SK-N-SH treated with all-trans-retinoic acid at 6 μM for 48 hours (cell line): ENCODE measurements around the gene CDC5L.
A peak's percentile ranks its signal among the peaks of the same experiment; 100 is the strongest.

Experiments used
- ATAC-seq: fragments of 200-7000 bp; cut with Tn5 transposase; 3 replicates; pipeline ENCODE4 v1.9.1; 2020; ENCODE audit warnings: mild to moderate bottlenecking, moderate library complexity
- ARNTL ChIP-seq: fragments of 450-650 bp; formaldehyde crosslinking; IDR thresholded peaks from 2 replicates; pipeline ENCODE4 v1.5.0; 2020; ENCODE audit warnings: low read depth, mild to moderate bottlenecking, moderate library complexity, borderline replicate concordance
- CSDC2 ChIP-seq: fragments of 250-450 bp; sonication (Bioruptor Pico); IDR thresholded peaks from 2 replicates; pipeline ENCODE4 v1.5.0; 2020; ENCODE audit warnings: mild to moderate bottlenecking, moderate library complexity
- ESRRG ChIP-seq: fragments of 250-450 bp; sonication (Bioruptor Pico); IDR thresholded peaks from 2 replicates; pipeline ENCODE4 v1.6.1; 2021; ENCODE audit warnings: mild to moderate bottlenecking
- GLIS3 ChIP-seq: fragments of 250-450 bp; sonication (Bioruptor Pico); IDR thresholded peaks from 2 replicates; pipeline ENCODE4 v1.5.0; 2020; ENCODE audit warnings: mild to moderate bottlenecking, moderate library complexity
- ISL1 ChIP-seq: fragments of 250-450 bp; sonication (Bioruptor Pico); IDR thresholded peaks from 2 replicates; pipeline ENCODE4 v2.1.2; 2022; ENCODE audit warnings: mild to moderate bottlenecking, moderate library complexity
- OSR1 ChIP-seq: fragments of 250-450 bp; sonication (Bioruptor Pico); IDR thresholded peaks from 2 replicates; pipeline ENCODE4 v1.8.0; 2022; ENCODE audit warnings: moderate library complexity, mild to moderate bottlenecking, inconsistent platforms
- PPARA ChIP-seq: fragments of 250-450 bp; sonication (Bioruptor Pico); IDR thresholded peaks from 2 replicates; pipeline ENCODE4 v1.5.0; 2020; ENCODE audit warnings: mild to moderate bottlenecking, borderline replicate concordance
- RARB ChIP-seq: fragments of 250-450 bp; sonication (Bioruptor Pico); IDR thresholded peaks from 2 replicates; pipeline ENCODE4 v1.8.0; 2021; ENCODE audit warnings: mild to moderate bottlenecking, moderate library complexity
- SNAI2 ChIP-seq: fragments of 250-450 bp; sonication (Bioruptor Pico); IDR thresholded peaks from 2 replicates; pipeline ENCODE4 v1.5.0; 2020; ENCODE audit warnings: mild to moderate bottlenecking, moderate library complexity
- TCF4 ChIP-seq: fragments of 250-450 bp; sonication (Bioruptor Pico); IDR thresholded peaks from 2 replicates; pipeline ENCODE4 v1.8.0; 2021; ENCODE audit warnings: mild to moderate bottlenecking, moderate library complexity, borderline replicate concordance
- TOX ChIP-seq: fragments of 250-450 bp; sonication (Bioruptor Pico); IDR thresholded peaks from 2 replicates; pipeline ENCODE4 v1.8.0; 2021; ENCODE audit warnings: mild to moderate bottlenecking, moderate library complexity, borderline replicate concordance
- ZFP30 ChIP-seq: fragments of 450-650 bp; formaldehyde crosslinking; IDR thresholded peaks from 2 replicates; pipeline ENCODE4 v1.5.0; 2022; ENCODE audit warnings: mild to moderate bottlenecking, moderate library complexity
- ZNF565 ChIP-seq: fragments of 450-650 bp; formaldehyde crosslinking; conservative IDR thresholded peaks from 2 replicates; pipeline ENCODE4 v1.5.0; 2020; ENCODE audit warnings: low read depth, mild to moderate bottlenecking, moderate library complexity
- ZNF8 ChIP-seq: fragments of 450-650 bp; formaldehyde crosslinking; IDR thresholded peaks from 2 replicates; pipeline ENCODE4 v1.5.0; 2020; ENCODE audit warnings: mild to moderate bottlenecking, moderate library complexity
- TF ChIP-seq, protein P1 (sequence below): fragments of 250-450 bp; sonication (Bioruptor Pico); IDR thresholded peaks from 2 replicates; pipeline ENCODE4 v1.5.1; 2021; ENCODE audit warnings: mild to moderate bottlenecking, moderate library complexity
- TF ChIP-seq, protein P2 (sequence below): fragments of 250-450 bp; sonication (Bioruptor Pico); IDR thresholded peaks from 2 replicates; pipeline ENCODE4 v1.5.1; 2020; ENCODE audit warnings: low read depth, mild to moderate bottlenecking, moderate library complexity
- TF ChIP-seq, protein P3 (sequence below): fragments of 250-450 bp; sonication (Bioruptor Pico); IDR thresholded peaks from 2 replicates; pipeline ENCODE4 v1.8.0; 2021; ENCODE audit warnings: low read depth, mild to moderate bottlenecking, moderate library complexity, borderline replicate concordance
- TF ChIP-seq, protein P4 (sequence below): fragments of 250-450 bp; sonication (Bioruptor Pico); IDR thresholded peaks from 2 replicates; pipeline ENCODE4 v1.8.0; 2020; ENCODE audit warnings: mild to moderate bottlenecking, moderate library complexity, borderline replicate concordance

CDC5L gene

DNA sequence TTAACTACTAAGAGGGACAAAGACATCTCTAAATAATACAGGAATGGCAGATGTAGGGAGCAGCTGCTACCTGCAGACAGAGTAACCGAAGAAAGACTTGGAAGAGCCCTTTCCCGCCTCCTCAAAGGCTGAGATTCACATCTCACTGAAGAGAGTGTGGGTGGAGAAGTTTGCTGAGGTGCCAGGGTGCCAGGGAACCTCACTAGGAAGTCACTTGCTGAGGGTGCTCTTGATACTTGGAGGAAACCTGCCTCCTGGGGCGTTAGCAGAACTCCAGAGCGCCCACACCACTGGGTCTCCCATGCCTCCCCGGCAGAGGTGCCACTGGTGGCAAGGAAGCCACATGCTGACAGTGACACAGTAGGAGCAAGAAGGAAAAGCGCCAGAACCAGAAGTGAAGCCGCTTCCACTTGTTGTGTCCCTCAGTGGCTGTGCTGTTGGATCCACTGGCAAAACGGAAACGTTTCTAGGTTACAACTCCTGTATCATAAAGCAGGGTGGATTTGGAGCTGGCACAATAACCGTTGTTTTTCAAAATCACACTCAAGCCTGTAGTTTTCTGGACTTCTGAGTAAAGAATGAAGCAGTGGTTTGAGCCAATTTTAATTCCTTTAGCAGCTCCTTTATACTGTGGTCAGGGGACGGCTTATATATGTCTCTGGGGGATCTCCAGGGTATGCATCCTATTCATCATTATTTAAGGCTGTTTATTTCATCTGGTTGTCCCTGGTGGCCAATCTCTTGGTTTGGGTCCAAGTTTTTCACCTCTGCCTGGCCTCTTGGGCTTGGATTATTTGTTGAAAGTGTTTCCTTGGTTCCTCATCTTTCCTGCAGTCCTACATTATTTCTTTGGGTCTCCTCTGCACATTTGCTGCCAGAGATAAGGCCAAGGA lies 64.5 kb downstream of the CDC5L start:
- no peak; the same call in 2 of the 3 replicates for ATAC-seq
- TF ChIP-seq RARB (CRISPR knock-in tag) (no peak), CSDC2 (CRISPR knock-in tag) (no peak), SNAI2 (CRISPR knock-in tag) (no peak), ZNF8 (CRISPR knock-in tag) (no peak)

DNA sequence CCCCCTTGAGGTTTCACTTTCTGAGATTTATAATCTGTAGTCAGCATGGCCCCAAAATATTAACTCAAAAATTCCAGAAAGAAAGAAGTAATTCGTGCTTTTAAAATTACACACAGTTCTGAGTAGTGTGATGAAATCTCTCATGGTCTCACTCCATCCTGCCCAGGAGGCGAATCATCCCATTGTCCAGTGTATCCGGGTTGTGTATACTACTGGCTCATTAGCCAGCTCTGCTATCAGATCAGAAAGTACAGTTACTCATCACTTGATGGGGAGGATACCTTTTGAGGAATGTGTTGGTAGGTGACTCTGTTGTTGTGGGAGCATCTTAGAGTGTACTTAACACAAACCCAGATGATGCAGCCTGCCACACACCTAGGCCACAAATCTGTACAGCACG lies 65.2 kb downstream of the CDC5L start:
- TF ChIP-seq, protein P1, sequence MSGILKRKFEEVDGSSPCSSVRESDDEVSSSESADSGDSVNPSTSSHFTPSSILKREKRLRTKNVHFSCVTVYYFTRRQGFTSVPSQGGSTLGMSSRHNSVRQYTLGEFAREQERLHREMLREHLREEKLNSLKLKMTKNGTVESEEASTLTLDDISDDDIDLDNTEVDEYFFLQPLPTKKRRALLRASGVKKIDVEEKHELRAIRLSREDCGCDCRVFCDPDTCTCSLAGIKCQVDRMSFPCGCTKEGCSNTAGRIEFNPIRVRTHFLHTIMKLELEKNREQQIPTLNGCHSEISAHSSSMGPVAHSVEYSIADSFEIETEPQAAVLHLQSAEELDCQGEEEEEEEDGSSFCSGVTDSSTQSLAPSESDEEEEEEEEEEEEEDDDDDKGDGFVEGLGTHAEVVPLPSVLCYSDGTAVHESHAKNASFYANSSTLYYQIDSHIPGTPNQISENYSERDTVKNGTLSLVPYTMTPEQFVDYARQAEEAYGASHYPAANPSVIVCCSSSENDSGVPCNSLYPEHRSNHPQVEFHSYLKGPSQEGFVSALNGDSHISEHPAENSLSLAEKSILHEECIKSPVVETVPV = no peak
- TF ChIP-seq TCF4 (CRISPR knock-in tag) = no peak
- no peak for TF ChIP-seq ZFP30 (CRISPR knock-in tag)
- TF ChIP-seq ISL1 (CRISPR knock-in tag) = peak; percentile 43; the same call in 1 of the 2 replicates
- peak; percentile 79 for ATAC-seq

DNA sequence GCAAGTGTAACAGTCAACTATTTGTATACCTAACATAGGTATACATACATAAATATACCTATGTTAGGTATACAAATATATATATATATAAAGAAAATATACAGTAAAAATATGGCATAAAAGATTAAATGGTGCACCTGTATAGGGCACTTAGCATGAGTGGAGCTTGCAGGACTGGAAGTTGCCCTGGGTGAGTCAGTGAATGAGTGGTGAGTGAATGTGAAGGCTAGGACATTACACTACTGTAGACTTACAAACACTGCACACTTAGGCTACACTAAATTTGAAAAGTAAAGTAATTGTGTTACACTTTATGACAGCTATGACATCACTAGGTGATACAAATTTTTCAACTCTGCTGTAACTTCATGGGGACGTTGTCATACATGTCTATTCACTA lies 65.6 kb downstream of the CDC5L start:
- TF ChIP-seq, protein P2, sequence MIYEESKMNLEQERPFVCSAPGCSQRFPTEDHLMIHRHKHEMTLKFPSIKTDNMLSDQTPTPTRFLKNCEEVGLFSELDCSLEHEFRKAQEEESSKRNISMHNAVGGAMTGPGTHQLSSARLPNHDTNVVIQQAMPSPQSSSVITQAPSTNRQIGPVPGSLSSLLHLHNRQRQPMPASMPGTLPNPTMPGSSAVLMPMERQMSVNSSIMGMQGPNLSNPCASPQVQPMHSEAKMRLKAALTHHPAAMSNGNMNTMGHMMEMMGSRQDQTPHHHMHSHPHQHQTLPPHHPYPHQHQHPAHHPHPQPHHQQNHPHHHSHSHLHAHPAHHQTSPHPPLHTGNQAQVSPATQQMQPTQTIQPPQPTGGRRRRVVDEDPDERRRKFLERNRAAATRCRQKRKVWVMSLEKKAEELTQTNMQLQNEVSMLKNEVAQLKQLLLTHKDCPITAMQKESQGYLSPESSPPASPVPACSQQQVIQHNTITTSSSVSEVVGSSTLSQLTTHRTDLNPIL (CRISPR knock-in tag) = no peak
- TF ChIP-seq TCF4 (CRISPR knock-in tag) = no peak
- ATAC-seq = no peak

DNA sequence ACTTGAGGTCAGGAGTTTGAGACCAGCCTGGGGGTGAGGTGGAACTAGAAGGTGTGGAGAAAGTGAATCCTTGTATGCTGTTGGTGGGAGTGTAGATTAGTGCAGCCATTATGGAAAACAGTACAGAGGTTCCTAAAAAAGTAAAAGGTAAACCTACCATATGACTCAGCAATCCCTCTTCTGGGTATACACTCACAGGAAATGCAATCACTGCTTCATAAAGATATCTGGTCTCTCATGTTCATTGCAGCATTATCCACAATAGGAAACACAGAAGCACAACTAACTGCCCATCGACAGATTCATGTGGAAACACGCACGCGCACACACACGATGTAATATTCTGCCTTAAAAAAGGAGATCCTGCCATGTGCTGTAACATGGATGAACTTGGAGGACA lies 66.7 kb downstream of the CDC5L start:
- no peak for TF ChIP-seq TCF4 (CRISPR knock-in tag)
- TF ChIP-seq, protein P3, sequence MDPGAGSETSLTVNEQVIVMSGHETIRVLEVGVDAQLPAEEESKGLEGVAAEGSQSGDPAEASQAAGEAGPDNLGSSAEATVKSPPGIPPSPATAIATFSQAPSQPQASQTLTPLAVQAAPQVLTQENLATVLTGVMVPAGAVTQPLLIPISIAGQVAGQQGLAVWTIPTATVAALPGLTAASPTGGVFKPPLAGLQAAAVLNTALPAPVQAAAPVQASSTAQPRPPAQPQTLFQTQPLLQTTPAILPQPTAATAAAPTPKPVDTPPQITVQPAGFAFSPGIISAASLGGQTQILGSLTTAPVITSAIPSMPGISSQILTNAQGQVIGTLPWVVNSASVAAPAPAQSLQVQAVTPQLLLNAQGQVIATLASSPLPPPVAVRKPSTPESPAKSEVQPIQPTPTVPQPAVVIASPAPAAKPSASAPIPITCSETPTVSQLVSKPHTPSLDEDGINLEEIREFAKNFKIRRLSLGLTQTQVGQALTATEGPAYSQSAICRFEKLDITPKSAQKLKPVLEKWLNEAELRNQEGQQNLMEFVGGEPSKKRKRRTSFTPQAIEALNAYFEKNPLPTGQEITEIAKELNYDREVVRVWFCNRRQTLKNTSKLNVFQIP (CRISPR knock-in tag) = no peak
- no peak for TF ChIP-seq TOX (CRISPR knock-in tag)
- TF ChIP-seq ARNTL = no peak
- TF ChIP-seq ISL1 (CRISPR knock-in tag) = no peak
- TF ChIP-seq, protein P1 = no peak
- no peak for TF ChIP-seq PPARA (CRISPR knock-in tag)
- no peak for TF ChIP-seq ESRRG (CRISPR knock-in tag)
- no peak for TF ChIP-seq ZNF565 (CRISPR knock-in tag)
- TF ChIP-seq OSR1 (CRISPR knock-in tag) = no peak
- TF ChIP-seq CSDC2 (CRISPR knock-in tag) = no peak
- no peak for TF ChIP-seq ZFP30 (CRISPR knock-in tag)
- no peak for TF ChIP-seq GLIS3 (CRISPR knock-in tag)
- no peak for TF ChIP-seq RARB (CRISPR knock-in tag)
- no peak for TF ChIP-seq SNAI2 (CRISPR knock-in tag)
- TF ChIP-seq, all 23 proteins: peak for 0

DNA sequence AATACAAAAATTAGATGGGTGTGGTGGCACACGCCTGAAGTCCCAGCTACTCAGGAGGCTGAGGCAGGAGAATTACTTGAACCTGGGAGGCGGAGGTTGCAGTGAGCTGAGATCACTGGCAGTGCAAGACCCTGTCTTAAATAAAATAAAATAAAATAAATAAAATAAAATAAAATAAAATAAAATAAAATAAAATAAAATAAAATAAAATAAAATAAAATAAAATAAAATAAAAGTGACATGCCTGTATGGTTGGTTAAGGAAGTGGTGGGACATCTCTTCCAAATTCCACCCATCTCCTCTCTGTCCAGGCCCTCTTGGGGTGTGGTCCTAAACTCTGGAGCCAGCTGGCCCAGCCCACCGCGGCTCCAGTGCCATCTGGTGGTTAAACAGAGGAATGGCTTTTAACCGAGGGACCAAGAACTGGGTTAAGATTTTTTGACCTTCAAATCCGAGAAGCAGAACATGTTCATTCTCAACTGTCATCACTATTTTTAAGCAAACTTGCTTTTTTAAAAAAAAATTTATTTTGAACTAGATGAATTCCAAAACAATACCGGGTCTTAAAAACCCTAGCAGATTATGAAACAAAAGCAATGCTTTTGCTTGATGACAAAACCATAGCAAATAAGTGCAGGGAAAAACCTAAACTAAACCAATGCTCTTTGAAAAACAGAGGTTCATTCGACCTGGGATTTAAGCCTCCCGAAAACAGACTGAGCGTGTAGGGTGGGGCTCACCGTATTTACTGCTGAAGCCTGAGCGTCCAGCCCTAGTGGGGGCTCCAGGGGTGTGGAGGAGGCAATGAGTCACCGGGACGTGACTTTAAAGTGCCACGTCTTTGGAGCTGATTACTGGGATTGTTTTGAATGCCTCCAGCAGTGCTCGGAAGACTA lies 68.8 kb downstream of the CDC5L start:
- peak; percentile 86 for ATAC-seq
- TF ChIP-seq, protein P3 (CRISPR knock-in tag) = no peak
- no peak for TF ChIP-seq TCF4 (CRISPR knock-in tag)
- TF ChIP-seq, protein P1 = no peak
- TF ChIP-seq, protein P4, sequence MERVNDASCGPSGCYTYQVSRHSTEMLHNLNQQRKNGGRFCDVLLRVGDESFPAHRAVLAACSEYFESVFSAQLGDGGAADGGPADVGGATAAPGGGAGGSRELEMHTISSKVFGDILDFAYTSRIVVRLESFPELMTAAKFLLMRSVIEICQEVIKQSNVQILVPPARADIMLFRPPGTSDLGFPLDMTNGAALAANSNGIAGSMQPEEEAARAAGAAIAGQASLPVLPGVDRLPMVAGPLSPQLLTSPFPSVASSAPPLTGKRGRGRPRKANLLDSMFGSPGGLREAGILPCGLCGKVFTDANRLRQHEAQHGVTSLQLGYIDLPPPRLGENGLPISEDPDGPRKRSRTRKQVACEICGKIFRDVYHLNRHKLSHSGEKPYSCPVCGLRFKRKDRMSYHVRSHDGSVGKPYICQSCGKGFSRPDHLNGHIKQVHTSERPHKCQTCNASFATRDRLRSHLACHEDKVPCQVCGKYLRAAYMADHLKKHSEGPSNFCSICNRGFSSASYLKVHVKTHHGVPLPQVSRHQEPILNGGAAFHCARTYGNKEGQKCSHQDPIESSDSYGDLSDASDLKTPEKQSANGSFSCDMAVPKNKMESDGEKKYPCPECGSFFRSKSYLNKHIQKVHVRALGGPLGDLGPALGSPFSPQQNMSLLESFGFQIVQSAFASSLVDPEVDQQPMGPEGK (CRISPR knock-in tag) = no peak
- TF ChIP-seq, protein P2 (CRISPR knock-in tag) = no peak

More for the DNA sequence above, 66.7 kb downstream of the CDC5L start:
- no peak for ATAC-seq
